ENCODE data around the gene GREB1. TPM values are rescaled to one million over a fixed set of nuclear protein-coding genes. Genes with fewer than 3 reads are reported as not detected.

The GREB1 gene
- total RNA-seq, 1 donor from 2014 or later = 11.4 TPM

DNA sequence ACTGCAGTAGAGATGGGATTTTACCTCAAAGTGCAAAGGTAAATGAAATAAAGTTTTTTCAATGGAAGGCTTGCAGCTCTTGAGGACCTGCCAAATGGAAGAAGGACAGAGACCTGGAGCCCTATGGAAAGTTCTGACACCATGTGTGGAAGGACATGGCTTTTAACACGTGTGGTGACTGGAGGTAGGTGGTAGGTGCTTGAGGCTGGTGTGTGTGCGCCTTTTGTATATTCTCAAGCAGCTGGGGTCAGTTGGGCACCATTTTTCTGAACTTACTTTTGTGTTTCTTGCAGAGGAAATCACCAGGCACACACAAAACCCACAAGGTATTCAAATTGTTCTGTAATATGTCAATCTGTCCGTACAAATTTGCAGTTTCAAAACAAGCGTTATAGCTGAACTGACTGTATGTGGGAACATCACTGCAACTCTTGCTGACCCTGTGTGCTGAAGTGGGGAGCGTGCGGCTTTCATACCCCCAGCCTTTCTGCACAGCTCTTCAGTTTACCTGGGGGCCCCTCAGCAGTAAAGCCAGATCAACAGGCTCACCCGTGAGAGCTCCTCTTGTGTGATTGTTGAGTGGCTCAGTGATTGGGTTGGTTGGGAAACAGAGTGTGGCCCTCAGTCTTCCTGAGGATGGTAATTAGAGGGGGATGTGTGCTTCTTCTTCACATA, 363 bp downstream of the GREB1 start:
- intact Hi-C loops (cut with DNase I) = no loop called here
- no peak for ATAC-seq
- no peak for DNase-seq (ENCODE audit: missing footprints)

GRCh38 chr2:11534746-11535484, 1.1 kb downstream of the GREB1 start:
- ATAC-seq (no peak), DNase-seq (ENCODE audit: missing footprints) (no peak)
- intact Hi-C loops (cut with DNase I) = no loop called here

DNA sequence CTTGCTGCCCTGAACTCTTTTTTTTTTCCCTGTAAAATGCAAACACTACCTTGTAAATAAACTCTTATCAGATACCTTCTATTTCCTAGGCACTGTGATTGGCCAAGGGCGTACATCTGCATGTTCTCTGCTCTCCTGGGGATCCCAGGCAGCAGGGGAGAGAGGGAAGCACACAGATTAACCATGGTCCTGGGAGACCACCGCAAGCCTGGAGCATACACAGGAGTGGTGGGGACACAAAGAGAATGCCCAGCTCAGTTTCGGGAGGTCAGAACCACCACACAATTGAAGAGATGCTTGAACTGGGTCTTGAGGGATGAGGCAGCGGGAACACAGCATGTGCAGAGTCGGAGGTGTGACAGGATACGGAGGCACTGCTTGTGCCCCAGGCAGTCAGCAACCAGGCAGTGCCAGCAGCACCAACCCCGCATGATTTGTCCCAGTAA, 2.1 kb downstream of the GREB1 start:
- ATAC-seq = no peak
- intact Hi-C loops (cut with DNase I) = no loop called here
- DNase-seq (ENCODE audit: missing footprints) = no peak

GRCh38 chr2:11537951-11538350, 4.1 kb downstream of the GREB1 start:
- ATAC-seq (no peak), DNase-seq (ENCODE audit: missing footprints) (no peak)
- intact Hi-C loops (cut with DNase I) = no loop called here

GRCh38 chr2:11539317-11540147, 5.7 kb downstream of the GREB1 start:
- intact Hi-C loops (cut with DNase I) = loop anchor here (2.0 to 5.0 kb wide), 2 partner anchors 19 to 42 kb away; no protein-coding TSS in a partner anchor
- ATAC-seq = peak; percentile 46
- no peak for DNase-seq (ENCODE audit: missing footprints)

DNA sequence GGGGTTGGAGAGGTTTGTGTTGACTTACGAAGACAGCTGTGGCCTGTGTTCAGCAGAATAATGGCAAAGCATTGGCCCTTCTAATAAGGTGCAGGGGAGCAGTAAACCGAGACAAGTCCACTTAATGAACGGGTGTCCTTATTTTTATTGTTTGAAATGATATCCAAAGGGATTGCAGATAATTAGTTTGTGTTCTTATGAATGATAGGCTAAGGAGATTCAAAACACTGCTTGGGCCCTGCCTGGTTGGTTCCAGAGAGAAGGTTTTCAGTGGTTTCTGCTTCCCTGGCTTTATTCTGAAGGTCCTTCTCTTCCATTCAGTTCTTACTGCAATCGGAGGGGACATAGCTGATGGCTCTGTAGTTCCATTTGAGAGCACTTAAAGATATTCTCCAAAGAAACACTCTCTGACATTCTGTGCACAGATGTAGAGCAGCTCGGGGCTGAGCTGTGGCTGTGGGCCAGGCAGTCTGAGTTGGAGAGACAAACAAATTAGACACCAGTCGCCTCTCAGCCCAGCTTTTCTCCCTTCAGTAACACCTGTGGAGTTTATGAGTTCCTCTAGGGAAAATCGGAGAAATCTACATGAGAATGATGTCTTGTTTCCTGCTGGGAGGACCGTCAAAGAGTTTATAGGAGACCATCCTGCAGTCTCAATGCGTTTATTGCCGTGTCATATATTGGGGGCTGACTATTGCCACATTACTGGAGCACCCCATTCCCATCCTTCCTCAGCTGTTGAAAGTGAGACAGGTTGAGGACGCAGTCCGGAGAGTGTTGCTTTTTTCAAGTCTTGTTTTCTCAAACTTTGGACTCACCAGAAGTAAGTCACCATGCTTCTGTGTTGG, 6.5 kb downstream of the GREB1 start:
- intact Hi-C loops (cut with DNase I) = loop anchor here (2.0 to 5.0 kb wide), 2 partner anchors 18 to 43 kb away; no protein-coding TSS in a partner anchor
- ATAC-seq (peak; percentile 55), DNase-seq (ENCODE audit: missing footprints) (no peak)

DNA sequence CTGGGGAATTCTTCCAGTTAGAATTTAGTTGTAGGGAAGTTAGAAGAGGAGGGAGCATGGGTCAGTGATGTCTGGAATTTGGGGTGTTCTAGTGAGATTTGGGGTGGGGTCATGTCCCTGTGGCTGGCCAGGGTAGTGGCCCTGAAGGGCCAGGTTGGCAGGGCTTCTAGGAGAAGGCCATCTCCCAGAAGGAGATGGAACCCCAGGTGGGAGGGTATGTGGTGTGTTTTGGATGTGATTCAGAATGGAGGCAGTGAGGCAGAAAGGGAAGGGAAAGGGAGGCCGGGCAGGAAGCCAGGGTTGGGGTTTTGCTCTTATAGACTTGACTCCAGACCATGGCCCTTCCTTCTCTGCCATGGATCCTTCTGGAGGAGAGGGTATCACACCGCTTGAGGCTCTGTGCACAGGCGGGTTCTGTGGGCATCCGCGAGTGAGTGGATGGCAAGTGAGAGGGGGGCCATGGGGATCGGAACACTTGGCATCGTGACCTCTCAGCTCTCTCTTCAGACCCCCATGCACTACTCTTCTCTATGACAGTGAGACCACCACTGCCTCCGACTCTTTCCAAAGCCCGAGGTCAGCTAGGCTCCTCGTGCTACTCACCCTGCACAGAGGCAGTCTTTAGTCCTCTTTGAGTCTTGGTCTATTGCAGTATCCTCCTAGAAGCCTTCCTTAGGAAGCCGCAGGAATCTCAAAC, 7.3 kb downstream of the GREB1 start:
- intact Hi-C loops (cut with DNase I) = loop anchor here (2.0 to 5.0 kb wide), 2 partner anchors 18 to 44 kb away; no protein-coding TSS in a partner anchor
- DNase-seq (ENCODE audit: missing footprints) (no peak), ATAC-seq (no peak)

GRCh38 chr2:11541693-11542274, 7.9 kb downstream of the GREB1 start:
- no peak for ATAC-seq
- no peak for DNase-seq (ENCODE audit: missing footprints)
- intact Hi-C loops (cut with DNase I) = loop anchor here (2.0 to 5.0 kb wide), 2 partner anchors 17 to 44 kb away; no protein-coding TSS in a partner anchor

- intact Hi-C loops (cut with DNase I) = loop anchor here (5.0 kb wide), 1 partner anchor 45 kb away; no protein-coding TSS in a partner anchor
- no peak for DNase-seq (ENCODE audit: missing footprints)
- no peak for ATAC-seq
Observed at GRCh38 chr2:11542275-11542819, 8.5 kb downstream of the GREB1 start.

- no peak for DNase-seq (ENCODE audit: missing footprints)
- ATAC-seq = no peak
- intact Hi-C loops (cut with DNase I) = loop anchor here (5.0 kb wide), 1 partner anchor 46 kb away; no protein-coding TSS in a partner anchor
Observed at GRCh38 chr2:11543337-11544216, 9.7 kb downstream of the GREB1 start.

- intact Hi-C loops (cut with DNase I) = no loop called here
- DNase-seq (ENCODE audit: missing footprints) = no peak
- ATAC-seq = no peak
Observed at GRCh38 chr2:11546072-11546471, 12.2 kb downstream of the GREB1 start.

- intact Hi-C loops (cut with DNase I) = no loop called here
- no peak for DNase-seq (ENCODE audit: missing footprints)
- no peak for ATAC-seq
Observed at GRCh38 chr2:11547912-11548497, 14.2 kb downstream of the GREB1 start.

DNA sequence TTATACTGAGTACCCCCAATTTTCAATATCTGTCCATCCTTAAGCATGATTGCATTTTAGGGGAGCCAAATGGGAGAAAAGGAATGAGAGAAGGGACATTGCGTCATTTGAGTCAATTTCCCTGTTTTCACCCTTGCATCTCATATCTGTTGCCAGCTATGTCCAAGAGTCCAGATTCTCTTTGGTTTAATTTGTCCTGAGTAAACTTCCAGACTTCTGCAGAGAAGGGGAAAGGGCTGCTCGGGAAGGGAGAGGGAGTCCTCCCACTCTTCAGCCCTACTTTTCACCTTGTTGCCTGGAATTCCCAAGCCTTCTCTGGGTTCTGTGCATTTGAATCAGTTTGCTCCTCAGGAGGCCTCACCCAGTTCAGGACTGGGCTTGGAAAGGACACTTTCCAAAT, 16.5 kb downstream of the GREB1 start:
- no peak for ATAC-seq
- intact Hi-C loops (cut with DNase I) = no loop called here
- no peak for DNase-seq (ENCODE audit: missing footprints)

GRCh38 chr2:11550901-11551568, 17.2 kb downstream of the GREB1 start:
- no peak for DNase-seq (ENCODE audit: missing footprints)

DNA sequence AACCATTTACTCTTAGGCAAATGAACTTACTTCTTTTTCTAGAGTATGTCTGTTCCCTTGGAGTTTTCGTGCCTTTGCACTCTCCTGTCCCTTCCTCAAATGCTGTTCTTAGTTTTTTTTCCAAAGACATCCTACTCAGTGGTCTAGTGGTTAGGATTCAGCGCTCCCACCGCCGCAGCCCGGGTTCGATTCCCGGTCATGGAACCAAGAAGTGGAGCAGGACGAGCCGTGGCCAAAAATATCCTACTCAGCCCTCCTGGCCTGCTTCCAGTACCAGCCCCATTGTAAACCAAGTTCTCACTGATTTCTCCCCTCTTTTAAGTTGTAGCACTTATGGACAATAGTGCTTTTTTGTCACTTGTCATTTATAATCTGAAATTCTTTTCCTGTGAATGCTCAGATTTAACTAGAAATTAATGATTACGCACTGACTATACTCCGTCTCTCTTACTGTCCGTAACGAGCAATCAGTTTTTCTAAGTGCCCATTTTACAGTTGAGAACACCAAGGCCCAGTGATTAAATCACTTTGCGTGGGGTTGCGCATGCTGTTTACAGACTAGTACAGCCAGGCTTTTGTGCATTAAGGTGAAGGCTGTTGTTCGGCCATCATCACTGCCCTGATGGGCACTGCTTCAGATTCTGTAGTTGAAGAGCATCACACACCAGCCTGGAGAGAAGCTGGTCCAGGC, 17.9 kb downstream of the GREB1 start:
- intact Hi-C loops (cut with DNase I) = no loop called here
- ATAC-seq (no peak), DNase-seq (ENCODE audit: missing footprints) (no peak)

More at GRCh38 chr2:11550901-11551568, 17.2 kb downstream of the GREB1 start:
- ATAC-seq = no peak
- intact Hi-C loops (cut with DNase I) = no loop called here

All from Right ventricle myocardium inferior (tissue), 1 donor.